Stimulated activated CD8-positive, alpha-beta memory T cell treated with anti-CD3 and anti-CD28 coated beads, Interleukin-7, amount 100 ng/mL, for 24 hours (primary cell): Measurements from ENCODE around the gene PRRX1.

Experiments used
- DNase-seq: peaks from one replicate; pipeline ENCODE4 v3.0.0-alpha.2; 2020; ENCODE audit warnings: low read depth

PRRX1 gene

DNA sequence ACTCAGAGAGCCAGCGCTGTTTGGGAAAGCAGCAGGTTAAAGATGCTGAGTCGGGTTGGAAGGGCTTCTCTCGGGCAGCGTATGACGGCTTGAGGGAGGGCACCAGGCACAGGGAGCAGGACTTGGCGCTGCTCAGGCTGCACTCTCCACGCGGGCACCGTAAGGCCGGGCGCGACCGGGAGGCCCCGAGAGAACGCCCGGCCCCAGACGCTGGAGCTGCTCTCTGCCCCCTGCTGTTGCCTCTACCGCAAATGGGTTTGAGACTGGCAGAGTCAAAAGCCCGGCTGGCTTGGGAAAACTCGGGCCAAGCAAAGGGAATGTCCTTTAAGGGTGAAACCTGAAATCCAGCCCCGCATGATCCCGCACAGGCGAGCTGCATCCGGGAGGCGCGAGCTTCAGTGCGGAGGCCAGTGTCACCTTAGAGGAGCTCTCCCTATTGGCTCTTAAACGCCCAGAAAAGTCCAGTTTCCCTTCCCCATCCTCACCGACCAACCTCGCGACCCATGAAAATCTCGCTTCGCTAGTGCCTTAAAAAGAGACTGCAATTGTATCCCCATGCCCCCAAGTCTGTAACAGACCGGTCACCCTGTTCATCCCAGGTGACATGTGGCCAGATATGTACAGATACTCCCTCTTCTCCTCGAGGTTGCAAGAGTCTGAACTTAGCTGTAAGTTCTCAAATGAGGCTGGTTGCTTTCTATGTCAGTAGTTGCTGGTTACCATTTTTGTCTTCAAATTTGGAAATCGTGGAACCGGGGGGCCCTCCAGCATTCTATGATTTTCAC lies 1.1 kb downstream of the PRRX1 start:
- no peak for DNase-seq

DNA sequence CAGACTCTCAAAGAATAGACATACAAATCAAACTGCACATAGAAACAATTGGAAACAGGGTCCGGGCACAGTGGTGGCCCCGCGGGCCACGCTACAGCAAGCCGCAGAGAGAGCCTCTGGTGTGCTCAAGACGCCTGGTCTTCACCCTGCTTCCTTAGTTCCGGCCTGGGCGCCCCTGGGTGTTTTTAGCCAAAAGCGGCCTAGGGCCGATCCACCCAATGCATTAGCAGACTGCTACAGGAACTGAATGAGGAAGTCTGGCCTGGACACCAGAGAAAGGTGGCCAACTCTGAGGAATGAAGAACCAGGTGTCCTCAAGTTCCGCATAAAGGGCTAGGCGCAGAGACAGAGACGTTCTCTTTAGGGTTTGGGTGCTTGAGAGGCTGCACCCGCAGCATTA lies 1.7 kb downstream of the PRRX1 start:
- no peak for DNase-seq

DNA sequence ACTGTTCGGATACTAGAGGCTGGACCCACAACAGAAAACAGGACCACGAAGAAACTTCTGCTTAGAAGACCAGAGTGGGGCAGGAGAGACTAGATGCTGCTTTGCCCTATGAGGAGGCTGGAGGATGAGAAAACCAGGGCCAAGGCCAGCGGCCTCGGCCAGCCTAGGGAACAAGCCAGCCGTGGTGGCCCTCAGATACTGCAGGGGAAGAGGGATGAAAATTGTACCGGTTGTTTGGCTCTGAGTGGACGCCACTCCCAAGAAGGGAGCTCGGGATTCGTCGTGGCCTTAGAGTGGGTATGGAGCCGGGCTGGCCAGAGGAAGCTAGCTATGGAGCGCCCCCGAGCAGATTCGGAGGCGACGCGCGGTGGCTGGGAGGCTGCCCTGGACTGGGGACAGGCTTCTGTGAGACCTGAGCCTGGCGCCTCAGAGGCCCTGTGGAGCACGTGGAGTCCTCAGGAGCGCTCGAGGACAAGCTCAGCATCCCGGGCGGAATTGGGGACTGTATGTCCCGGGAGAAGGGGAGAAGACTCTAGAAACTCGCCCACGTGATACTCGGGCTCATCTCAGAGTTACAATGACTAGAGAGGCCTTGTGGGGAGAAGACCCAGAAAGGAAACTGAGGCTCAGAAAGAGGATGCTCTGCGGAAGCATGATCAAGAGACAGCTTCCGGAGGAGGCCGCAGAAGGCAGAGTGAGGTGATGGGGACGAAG lies 2.8 kb downstream of the PRRX1 start:
- DNase-seq, result no peak

GRCh38 chr1:170668209-170669106 lies 4.5 kb downstream of the PRRX1 start:
- DNase-seq, result no peak

DNA sequence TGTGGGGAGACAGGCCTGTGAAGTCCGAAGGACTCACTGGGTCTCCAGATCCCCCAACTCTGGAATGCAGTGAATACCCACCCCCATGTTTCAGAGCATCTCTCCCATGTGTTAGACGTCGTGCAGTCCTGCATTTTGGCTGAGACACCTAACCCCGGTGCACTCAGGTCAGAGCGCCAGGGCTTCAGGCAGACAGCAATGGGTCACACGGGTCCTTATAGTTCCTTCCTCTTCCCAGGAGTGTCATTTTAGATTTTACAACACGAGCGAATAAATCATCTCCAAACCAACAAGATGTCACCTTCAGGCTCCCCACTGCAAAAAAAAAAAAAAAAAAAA lies 5.1 kb downstream of the PRRX1 start:
- DNase-seq, result no peak

- no peak for DNase-seq
Observed at GRCh38 chr1:170669586-170670530, 5.9 kb downstream of the PRRX1 start.

GRCh38 chr1:170670802-170671628 lies 7.1 kb downstream of the PRRX1 start:
- no peak for DNase-seq

DNA sequence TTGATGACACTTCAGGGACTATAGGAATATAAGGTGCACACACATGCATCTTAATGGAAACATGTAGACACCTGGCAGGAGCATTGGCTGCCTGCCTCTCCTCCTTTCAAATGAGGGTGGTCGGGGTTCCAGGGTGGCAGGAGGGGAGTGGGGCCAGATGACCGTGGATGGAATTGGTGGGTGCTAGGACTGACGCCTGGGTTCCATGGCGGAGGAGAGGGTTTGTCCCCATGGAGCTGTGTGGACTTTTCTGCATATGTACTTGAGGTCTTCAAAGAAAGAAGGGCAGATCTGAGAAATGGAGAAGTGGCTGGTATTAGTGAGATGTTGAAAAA lies 7.7 kb downstream of the PRRX1 start:
- no peak for DNase-seq

GRCh38 chr1:170672316-170672715 lies 8.4 kb downstream of the PRRX1 start:
- no peak for DNase-seq

DNA sequence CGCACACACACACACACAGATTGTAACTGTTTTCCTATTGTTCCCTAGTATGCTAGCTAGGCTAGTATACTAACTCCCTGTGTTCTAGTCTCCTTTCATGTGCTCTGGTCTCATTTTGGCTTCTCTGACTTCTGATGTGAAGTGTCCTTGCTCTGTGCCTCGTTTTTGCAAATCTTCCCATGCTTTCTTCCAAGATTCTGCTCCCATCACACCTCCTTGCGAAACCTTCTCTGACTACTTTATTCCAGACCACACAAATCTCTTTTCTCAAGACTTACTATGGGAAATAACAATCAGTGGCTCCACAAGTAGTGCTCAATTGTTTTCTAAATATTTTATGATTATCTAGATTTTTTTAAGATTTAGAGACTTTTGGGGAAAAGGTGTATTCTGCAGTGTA lies 10.3 kb downstream of the PRRX1 start:
- DNase-seq, result no peak

- no peak for DNase-seq
Observed at GRCh38 chr1:170674986-170675385, 11.1 kb downstream of the PRRX1 start.

- DNase-seq, result no peak
Observed at GRCh38 chr1:170675865-170676264, 11.9 kb downstream of the PRRX1 start.

- DNase-seq, result no peak
Observed at GRCh38 chr1:170676628-170677027, 12.7 kb downstream of the PRRX1 start.

GRCh38 chr1:170678027-170678600 lies 14.2 kb downstream of the PRRX1 start:
- DNase-seq, result no peak

GRCh38 chr1:170680428-170680827 lies 16.5 kb downstream of the PRRX1 start:
- no peak for DNase-seq

GRCh38 chr1:170682169-170682568 lies 18.2 kb downstream of the PRRX1 start:
- DNase-seq, result no peak

- DNase-seq, result no peak
Observed at GRCh38 chr1:170682809-170683208, 18.9 kb downstream of the PRRX1 start.

DNA sequence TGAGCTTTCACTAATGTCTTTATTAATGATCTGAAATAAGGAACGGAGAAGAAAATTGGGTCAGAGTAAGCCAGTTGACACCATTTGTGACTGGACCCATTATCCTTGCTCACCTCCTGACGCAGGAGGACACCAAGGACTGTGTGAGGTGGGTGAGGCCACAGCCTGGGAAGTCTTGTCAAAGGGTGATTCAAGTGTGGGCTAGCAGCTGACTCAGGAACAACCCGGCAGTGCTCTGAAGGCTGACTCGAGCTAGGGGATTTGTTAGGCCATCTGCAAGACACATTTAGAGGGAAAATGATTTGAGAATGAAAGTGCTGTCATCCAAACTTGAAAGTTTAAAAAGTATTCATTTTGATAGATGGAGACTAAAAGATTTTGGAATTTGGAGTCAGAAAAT lies 21.2 kb downstream of the PRRX1 start:
- DNase-seq, result no peak

DNA sequence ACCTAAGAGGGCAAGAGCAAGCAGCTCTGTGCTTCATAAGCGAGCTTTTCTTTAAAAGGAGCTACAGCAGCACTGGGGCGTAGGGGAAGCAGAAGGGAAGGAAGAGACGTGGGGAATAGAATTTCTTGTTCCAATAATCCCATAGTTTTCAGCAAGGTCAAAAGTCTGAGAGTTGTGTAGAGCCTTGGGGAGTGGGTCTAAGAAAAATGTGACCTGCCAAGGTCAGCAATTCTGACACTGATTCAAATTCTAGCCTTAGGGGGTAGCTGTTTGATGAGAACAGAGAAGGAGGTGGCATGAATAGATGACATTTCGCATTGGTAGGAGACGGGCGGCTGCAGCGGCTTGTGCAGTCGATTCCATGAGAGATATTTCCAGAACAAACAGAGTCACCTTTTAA lies 22.4 kb downstream of the PRRX1 start:
- DNase-seq, result no peak

DNA sequence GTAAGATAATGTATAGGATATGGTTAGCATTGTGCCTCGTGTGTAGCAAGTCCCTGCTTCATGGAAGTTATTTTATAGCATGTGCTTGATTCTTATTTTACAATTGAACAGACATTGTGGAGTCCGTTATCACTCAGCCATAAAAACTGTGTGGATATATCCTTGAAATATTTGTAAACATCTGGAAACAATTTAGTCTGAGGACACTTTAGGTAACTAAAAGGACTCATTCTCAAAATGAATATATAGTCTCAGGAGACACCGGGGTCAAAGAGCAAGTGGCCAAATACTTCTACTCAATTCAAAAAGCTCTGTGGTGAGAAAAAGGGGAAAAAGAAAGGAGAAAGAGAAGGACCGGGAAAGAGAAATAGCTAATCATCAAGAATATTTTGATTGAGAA lies 23.7 kb downstream of the PRRX1 start:
- no peak for DNase-seq

- no peak for DNase-seq
Observed at GRCh38 chr1:170691258-170691657, 27.3 kb downstream of the PRRX1 start.
